ENCODE measurements around the gene R3HDM1.
A peak's percentile ranks its signal among the peaks of the same experiment; 100 is the strongest.

R3HDM1 gene

GRCh38 chr2:135741395-135742324 is 210.4 kb downstream of the R3HDM1 start, which contains the start of gene UBXN4:
Gene UBXN4 (plus strand): TSS chr2:135741855. CDS start chr2:135741930, 75 bp downstream.
- H3K9me3 ChIP-seq (ENCODE audit: low read depth, low read length): no peaks in the 10 kb centered on the region
- peak; percentile 76 for DNase-seq (ENCODE audit: low read depth, low spot score)
- no peak for TF ChIP-seq EZH2 (IDR thresholded peaks at IDR 0.05)
- peak; percentile 78 for TF ChIP-seq POLR2AphosphoS5 (IDR thresholded peaks at IDR 0.05; ENCODE audit: borderline replicate concordance, low read depth, low read length)
- H3K9ac ChIP-seq (ENCODE audit: insufficient read length): peak within 1 kb of the TSS; percentile 91
- H3K36me3 ChIP-seq (ENCODE audit: insufficient read depth, low read length): peaks cover 7% of the 10 kb centered on the region
- peak within 1 kb of the TSS; percentile 73 for H3K27ac ChIP-seq
- peak within 1 kb of the TSS; percentile 82 for H3K4me3 ChIP-seq

DNA sequence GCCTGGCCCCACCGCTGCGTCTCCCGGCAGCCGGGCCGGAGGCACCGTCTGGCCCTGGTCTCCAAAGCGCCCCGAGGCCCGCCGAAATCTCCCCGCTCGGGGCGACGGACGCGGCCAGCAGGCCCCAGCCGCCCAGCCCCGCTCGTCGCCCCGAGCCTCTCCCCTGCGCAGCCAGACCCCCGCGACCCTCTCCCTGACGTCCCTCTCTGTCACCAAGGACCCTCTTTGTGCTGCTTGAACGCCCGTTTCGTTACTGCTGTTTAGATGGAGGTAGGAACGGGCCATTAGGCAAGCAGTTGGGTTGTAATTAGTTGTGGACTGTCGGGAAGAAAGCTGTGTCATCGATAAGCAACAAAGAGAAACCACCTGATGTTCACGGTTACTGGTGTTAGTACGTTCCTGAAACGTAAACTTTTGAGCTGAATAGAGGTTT is 211.1 kb downstream of the R3HDM1 start:
- Histone ChIP-seq H3K9me3 (ENCODE audit: low read depth, low read length) (no peaks in the 10 kb centered on the region), H3K27ac (peak overlapping the region; percentile 73), H3K36me3 (ENCODE audit: insufficient read depth, low read length) (peaks cover 12% of the 10 kb centered on the region), H3K9ac (ENCODE audit: insufficient read length) (peak overlapping the region; percentile 91), H3K4me3 (peak overlapping the region; percentile 82)
- TF ChIP-seq POLR2AphosphoS5 (IDR thresholded peaks at IDR 0.05; ENCODE audit: borderline replicate concordance, low read depth, low read length) (no peak), FOXP2 (optimal IDR thresholded peaks at IDR 0.05; ENCODE audit: control extremely low read depth, extremely low read length, insufficient read depth) (no peak), EZH2 (IDR thresholded peaks at IDR 0.05) (no peak)
- DNase-seq (ENCODE audit: low read depth, low spot score): no peak

DNA sequence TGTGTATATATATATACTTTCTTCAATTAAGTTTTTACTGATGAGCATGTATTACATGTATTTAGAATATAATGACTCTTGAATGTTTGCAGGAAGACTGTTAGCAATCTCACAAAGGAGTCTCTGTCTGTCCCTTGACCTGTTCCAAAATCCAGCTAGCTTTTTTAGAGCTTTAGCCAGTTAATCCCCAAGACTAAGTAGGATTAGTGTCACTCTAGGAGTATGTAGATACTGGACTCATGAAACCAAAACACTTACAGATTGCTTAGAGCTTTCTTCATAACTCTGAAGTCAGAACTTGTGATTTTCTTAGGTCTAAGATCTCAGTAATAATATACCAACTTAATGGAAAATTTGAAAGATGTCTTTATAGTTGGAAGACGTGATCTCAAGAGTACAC is 212.6 kb downstream of the R3HDM1 start:
- Histone ChIP-seq H3K9ac (ENCODE audit: insufficient read length) (peak overlapping the region; percentile 91), H3K36me3 (ENCODE audit: insufficient read depth, low read length) (peaks cover 23% of the 10 kb centered on the region), H3K27ac (no peak overlapping the region), H3K9me3 (ENCODE audit: low read depth, low read length) (no peaks in the 10 kb centered on the region), H3K4me3 (peak overlapping the region; percentile 82)
- TF ChIP-seq POLR2AphosphoS5 (IDR thresholded peaks at IDR 0.05; ENCODE audit: borderline replicate concordance, low read depth, low read length) (no peak), FOXP2 (optimal IDR thresholded peaks at IDR 0.05; ENCODE audit: control extremely low read depth, extremely low read length, insufficient read depth) (no peak), EZH2 (IDR thresholded peaks at IDR 0.05) (no peak)
- no peak for DNase-seq (ENCODE audit: low read depth, low spot score)

DNA sequence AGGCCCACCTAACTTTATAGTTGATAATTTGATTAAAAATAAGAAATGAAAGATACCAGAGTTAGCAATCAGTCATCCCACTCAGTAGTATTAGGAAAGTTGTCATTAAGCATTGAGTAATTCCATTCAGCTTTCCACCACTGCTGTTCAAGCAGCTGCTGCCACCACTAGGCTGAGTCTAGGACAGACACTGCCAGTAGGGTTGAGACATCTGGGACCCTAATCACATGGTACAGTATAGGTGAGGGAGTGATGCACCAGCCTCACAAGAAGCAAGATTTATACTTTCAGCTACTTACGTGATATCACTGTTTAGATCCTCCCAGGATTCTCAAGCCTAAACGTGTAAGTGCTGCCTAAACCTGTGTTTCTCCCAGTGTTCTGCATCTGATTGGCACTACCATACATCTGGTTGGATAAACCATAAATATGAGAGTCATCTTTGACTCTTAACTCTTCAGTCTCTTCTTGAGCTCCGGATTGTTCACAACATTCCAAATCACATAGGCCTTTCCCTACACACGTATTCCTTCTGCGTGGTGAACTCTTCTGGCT is 213.6 kb downstream of the R3HDM1 start:
- no peak overlapping the region; the same call in 1 of the 2 replicates for H3K4me3 ChIP-seq
- DNase-seq (ENCODE audit: low read depth, low spot score): no peak
- H3K9ac ChIP-seq (ENCODE audit: insufficient read length): no peak overlapping the region
- peaks cover 32% of the 10 kb centered on the region for H3K36me3 ChIP-seq (ENCODE audit: insufficient read depth, low read length)
- no peak overlapping the region for H3K27ac ChIP-seq
- H3K9me3 ChIP-seq (ENCODE audit: low read depth, low read length): no peaks in the 10 kb centered on the region
- no peak for TF ChIP-seq POLR2AphosphoS5 (IDR thresholded peaks at IDR 0.05; ENCODE audit: borderline replicate concordance, low read depth, low read length)
- TF ChIP-seq EZH2 (IDR thresholded peaks at IDR 0.05): no peak
- TF ChIP-seq FOXP2 (optimal IDR thresholded peaks at IDR 0.05; ENCODE audit: control extremely low read depth, extremely low read length, insufficient read depth): no peak

GRCh38 chr2:135745545-135745944 is 214.3 kb downstream of the R3HDM1 start:
- no peak for TF ChIP-seq FOXP2 (optimal IDR thresholded peaks at IDR 0.05; ENCODE audit: control extremely low read depth, extremely low read length, insufficient read depth)
- TF ChIP-seq EZH2 (IDR thresholded peaks at IDR 0.05): no peak
- TF ChIP-seq POLR2AphosphoS5 (IDR thresholded peaks at IDR 0.05; ENCODE audit: borderline replicate concordance, low read depth, low read length): no peak
- Histone ChIP-seq H3K27ac (no peak overlapping the region), H3K4me3 (no peak overlapping the region), H3K9ac (ENCODE audit: insufficient read length) (no peak overlapping the region), H3K36me3 (ENCODE audit: insufficient read depth, low read length) (peaks cover 35% of the 10 kb centered on the region), H3K9me3 (ENCODE audit: low read depth, low read length) (no peaks in the 10 kb centered on the region)
- no peak for DNase-seq (ENCODE audit: low read depth, low spot score)

DNA sequence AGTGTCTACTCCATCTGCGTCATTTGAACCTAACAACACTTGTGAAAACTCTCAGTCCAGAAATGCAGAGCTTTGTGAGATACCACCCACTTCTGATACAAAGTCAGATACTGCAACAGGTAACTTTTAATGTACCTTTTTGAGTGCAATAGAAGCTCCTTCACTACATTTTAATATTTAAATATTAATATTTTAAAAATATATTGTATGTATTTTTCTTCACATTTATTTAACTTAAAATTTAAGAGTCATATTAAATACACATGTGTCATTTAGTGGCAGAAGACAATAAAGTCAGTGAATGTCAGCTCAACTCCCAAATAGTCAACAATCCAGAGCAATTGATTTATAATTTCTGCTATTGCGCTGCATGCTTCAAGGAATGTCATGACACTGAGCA is 224.3 kb downstream of the R3HDM1 start:
- H3K4me3 ChIP-seq: no peak overlapping the region
- no peak overlapping the region for H3K27ac ChIP-seq
- H3K9ac ChIP-seq (ENCODE audit: insufficient read length): no peak overlapping the region
- no peak for DNase-seq (ENCODE audit: low read depth, low spot score)
- TF ChIP-seq POLR2AphosphoS5 (IDR thresholded peaks at IDR 0.05; ENCODE audit: borderline replicate concordance, low read depth, low read length): no peak
- TF ChIP-seq EZH2 (IDR thresholded peaks at IDR 0.05): no peak
- TF ChIP-seq FOXP2 (optimal IDR thresholded peaks at IDR 0.05; ENCODE audit: control extremely low read depth, extremely low read length, insufficient read depth): no peak
- peaks cover 80% of the 10 kb centered on the region for H3K36me3 ChIP-seq (ENCODE audit: insufficient read depth, low read length)
- H3K9me3 ChIP-seq (ENCODE audit: low read depth, low read length): peaks cover 18% of the 10 kb centered on the region; the same call in 1 of the 2 replicates

DNA sequence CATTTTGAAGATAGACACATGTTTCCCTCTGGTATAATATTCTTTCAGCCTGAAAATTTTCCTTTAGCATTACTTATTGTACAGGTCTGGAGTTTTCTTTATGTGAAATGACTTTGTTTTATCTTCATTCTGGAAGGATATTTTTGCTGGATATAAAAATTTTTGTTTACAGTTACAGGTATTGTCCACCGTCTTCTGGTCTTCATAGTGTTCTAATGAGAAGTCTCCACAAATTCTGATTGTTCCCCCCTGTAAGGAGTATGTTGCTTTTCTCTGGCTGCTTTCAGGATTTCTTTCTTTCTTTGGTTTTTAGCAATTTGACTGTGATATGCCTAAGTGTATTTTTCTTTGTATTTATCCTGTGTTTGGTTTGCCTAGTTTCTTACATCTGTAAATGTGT is 225.4 kb downstream of the R3HDM1 start:
- Histone ChIP-seq H3K9me3 (ENCODE audit: low read depth, low read length) (peaks cover 18% of the 10 kb centered on the region; the same call in 1 of the 2 replicates), H3K36me3 (ENCODE audit: insufficient read depth, low read length) (peaks cover 83% of the 10 kb centered on the region), H3K9ac (ENCODE audit: insufficient read length) (no peak overlapping the region), H3K27ac (no peak overlapping the region), H3K4me3 (no peak overlapping the region)
- no peak for DNase-seq (ENCODE audit: low read depth, low spot score)
- TF ChIP-seq FOXP2 (optimal IDR thresholded peaks at IDR 0.05; ENCODE audit: control extremely low read depth, extremely low read length, insufficient read depth) (no peak), EZH2 (IDR thresholded peaks at IDR 0.05) (no peak), POLR2AphosphoS5 (IDR thresholded peaks at IDR 0.05; ENCODE audit: borderline replicate concordance, low read depth, low read length) (no peak)

GRCh38 chr2:135762022-135762421 is 230.7 kb downstream of the R3HDM1 start:
- DNase-seq (ENCODE audit: low read depth, low spot score): no peak
- TF ChIP-seq EZH2 (IDR thresholded peaks at IDR 0.05): no peak
- TF ChIP-seq FOXP2 (optimal IDR thresholded peaks at IDR 0.05; ENCODE audit: control extremely low read depth, extremely low read length, insufficient read depth): no peak
- Histone ChIP-seq H3K27ac (no peak overlapping the region), H3K36me3 (ENCODE audit: insufficient read depth, low read length) (peaks cover 80% of the 10 kb centered on the region), H3K9me3 (ENCODE audit: low read depth, low read length) (peaks cover 3% of the 10 kb centered on the region; the same call in 1 of the 2 replicates), H3K9ac (ENCODE audit: insufficient read length) (no peak overlapping the region), H3K4me3 (no peak overlapping the region)

All from SK-N-MC (cell line).